ENCODE results near the gene ADAMTS2. TPM values are rescaled to one million over a fixed set of nuclear protein-coding genes. Genes with fewer than 3 reads are reported as not detected.

Gene ADAMTS2
- total and polyA plus RNA-seq, 2 experiments from 2014 or later, result 62.0 to 132 TPM

DNA sequence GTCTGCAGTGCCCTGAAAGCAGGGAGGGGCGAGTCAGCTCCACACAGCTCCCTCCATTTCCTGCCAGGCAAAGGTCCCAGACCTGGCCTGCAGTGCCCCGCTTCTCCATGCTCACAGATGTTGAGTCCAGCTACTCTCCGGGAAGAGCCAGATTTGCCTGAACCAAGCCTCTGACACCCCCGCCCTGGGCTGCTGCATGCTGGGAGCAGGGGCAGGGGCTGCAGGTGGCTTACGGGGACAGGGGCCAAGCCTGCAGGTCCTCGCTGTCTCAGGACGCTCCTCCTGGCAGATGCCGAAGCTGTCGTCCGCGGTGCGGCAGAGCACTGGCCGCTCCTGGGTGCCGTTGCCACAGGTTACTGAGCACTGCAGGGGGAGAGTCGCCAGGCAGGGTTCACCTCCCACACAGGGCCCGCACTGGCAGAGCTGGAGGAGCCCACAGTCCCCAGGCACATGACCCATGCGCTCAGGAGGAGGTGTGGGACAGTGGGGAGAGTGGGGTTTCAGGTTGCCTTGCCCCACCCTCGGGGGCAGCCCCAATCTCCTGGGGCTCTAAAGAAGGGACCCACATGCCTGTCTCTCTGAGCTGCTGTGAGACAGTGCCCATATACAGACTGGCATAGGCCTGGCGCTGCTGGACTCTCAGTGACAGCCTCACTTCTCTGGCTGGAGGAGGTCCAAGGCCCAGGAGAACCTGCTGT is 222.7 kb downstream of the ADAMTS2 start:
- Histone ChIP-seq H3K27me3 (replicated peaks; ENCODE audit: insufficient read depth) (no peaks in the 10 kb centered on the region), H3K27ac (no peak overlapping the region), H3K4me2 (ENCODE audit: unreplicated experiment) (no peak overlapping the region), H3K9me2 (ENCODE audit: insufficient read depth) (no peaks in the 10 kb centered on the region), H3F3A (ENCODE audit: insufficient read depth) (no peaks in the 10 kb centered on the region), H3K9me3 (ENCODE audit: low read depth) (no peaks in the 10 kb centered on the region), H3K9ac (no peak overlapping the region), H3K4me3 (no peak overlapping the region), H4K20me1 (ENCODE audit: insufficient read depth) (no peaks in the 10 kb centered on the region), H2AFZ (no peak overlapping the region), H3K36me3 (ENCODE audit: low read depth) (no peaks in the 10 kb centered on the region; the same call in 1 of the 2 replicates), H3K79me2 (ENCODE audit: insufficient read depth) (no peaks in the 10 kb centered on the region), H3K4me1 (ENCODE audit: insufficient read depth) (no peaks in the 10 kb centered on the region)
- in situ Hi-C loops (cut with MboI), result no loop called here
- TF ChIP-seq EZH2 (IDR thresholded peaks at IDR 0.05; ENCODE audit: insufficient read depth, poor library complexity, severe bottlenecking) (no peak), EZH2phosphoT487 (IDR thresholded peaks at IDR 0.05; ENCODE audit: insufficient read depth, low read depth) (no peak)
- DNase-seq, result no peak
- WGBS, 2 experiments (ENCODE audit: low coverage in 1 of 2, low lambda C conversion rate in 2 of 2, missing lambda C conversion rate in 2 of 2), result 96 to 97% methylated on average over 19 of the region's 19 CpGs

- no peaks in the 10 kb centered on the region for H3K27me3 ChIP-seq (replicated peaks; ENCODE audit: insufficient read depth)
- TF ChIP-seq EZH2phosphoT487 (IDR thresholded peaks at IDR 0.05; ENCODE audit: insufficient read depth, low read depth) (no peak), EZH2 (IDR thresholded peaks at IDR 0.05; ENCODE audit: insufficient read depth, poor library complexity, severe bottlenecking) (no peak)
- WGBS, 2 experiments (ENCODE audit: low coverage in 1 of 2, low lambda C conversion rate in 2 of 2, missing lambda C conversion rate in 2 of 2), result 96 to 97% methylated on average over 13 to 23 of the region's 25 CpGs
- no peaks in the 10 kb centered on the region for H3K4me1 ChIP-seq (ENCODE audit: insufficient read depth)
- in situ Hi-C loops (cut with MboI), result no loop called here
- DNase-seq, result no peak
- H3K27ac ChIP-seq, result no peak overlapping the region
- H3K9me3 ChIP-seq (ENCODE audit: low read depth), result no peaks in the 10 kb centered on the region
- H3K36me3 ChIP-seq (ENCODE audit: low read depth), result no peaks in the 10 kb centered on the region; the same call in 1 of the 2 replicates
- no peaks in the 10 kb centered on the region for H4K20me1 ChIP-seq (ENCODE audit: insufficient read depth)
- no peak overlapping the region for H2AFZ ChIP-seq
- H3K79me2 ChIP-seq (ENCODE audit: insufficient read depth), result no peaks in the 10 kb centered on the region
- no peak overlapping the region for H3K4me3 ChIP-seq
- H3K9me2 ChIP-seq (ENCODE audit: insufficient read depth), result no peaks in the 10 kb centered on the region
- H3K9ac ChIP-seq, result no peak overlapping the region
- no peak overlapping the region for H3K4me2 ChIP-seq (ENCODE audit: unreplicated experiment)
- no peaks in the 10 kb centered on the region for H3F3A ChIP-seq (ENCODE audit: insufficient read depth)
These were observed 223.6 kb downstream of the ADAMTS2 start for GRCh38 chr5:179121667-179122111.

- no peaks in the 10 kb centered on the region for H3F3A ChIP-seq (ENCODE audit: insufficient read depth)
- no peak overlapping the region for H3K4me2 ChIP-seq (ENCODE audit: unreplicated experiment)
- TF ChIP-seq EZH2 (IDR thresholded peaks at IDR 0.05; ENCODE audit: insufficient read depth, poor library complexity, severe bottlenecking) (no peak), EZH2phosphoT487 (IDR thresholded peaks at IDR 0.05; ENCODE audit: insufficient read depth, low read depth) (no peak)
- H4K20me1 ChIP-seq (ENCODE audit: insufficient read depth), result no peaks in the 10 kb centered on the region
- no peaks in the 10 kb centered on the region for H3K27me3 ChIP-seq (replicated peaks; ENCODE audit: insufficient read depth)
- H3K9me3 ChIP-seq (ENCODE audit: low read depth), result no peaks in the 10 kb centered on the region
- H3K4me3 ChIP-seq, result no peak overlapping the region
- no peak for DNase-seq
- 93 to 96% methylated on average over 48 to 75 of the region's 75 CpGs for WGBS, 2 experiments (ENCODE audit: low coverage in 1 of 2, low lambda C conversion rate in 2 of 2, missing lambda C conversion rate in 2 of 2)
- H3K9me2 ChIP-seq (ENCODE audit: insufficient read depth), result no peaks in the 10 kb centered on the region
- H2AFZ ChIP-seq, result no peak overlapping the region
- in situ Hi-C loops (cut with MboI), result no loop called here
- H3K27ac ChIP-seq, result no peak overlapping the region
- no peaks in the 10 kb centered on the region for H3K79me2 ChIP-seq (ENCODE audit: insufficient read depth)
- no peak overlapping the region for H3K9ac ChIP-seq
- H3K4me1 ChIP-seq (ENCODE audit: insufficient read depth), result no peaks in the 10 kb centered on the region
- H3K36me3 ChIP-seq (ENCODE audit: low read depth), result no peaks in the 10 kb centered on the region; the same call in 1 of the 2 replicates
These were observed 224.2 kb downstream of the ADAMTS2 start for GRCh38 chr5:179120951-179121666.

DNA sequence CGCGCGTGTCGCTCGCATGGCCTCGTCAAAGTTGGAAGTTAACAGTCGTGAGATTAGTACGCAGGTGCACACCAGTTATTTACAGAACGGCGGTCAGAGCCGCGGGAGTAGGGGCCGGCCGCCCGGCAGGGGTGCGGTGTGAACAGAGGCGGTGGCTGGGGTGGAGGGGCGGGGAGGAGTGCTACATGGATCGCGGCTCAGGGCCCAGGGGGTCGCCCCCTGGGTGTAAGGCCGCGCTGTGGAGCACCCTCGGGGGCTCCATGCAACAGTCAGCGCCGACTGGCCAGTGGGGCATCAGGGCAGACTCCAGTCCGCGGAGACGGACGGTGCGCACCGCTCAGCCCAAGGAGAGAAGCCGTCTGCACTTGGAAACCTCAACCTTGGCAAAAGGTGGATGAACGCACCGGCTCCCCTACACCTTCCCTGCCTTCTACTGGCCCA is 224.8 kb downstream of the ADAMTS2 start:
- Histone ChIP-seq H2AFZ (no peak overlapping the region), H3K4me1 (ENCODE audit: insufficient read depth) (no peaks in the 10 kb centered on the region), H3K9me3 (ENCODE audit: low read depth) (no peaks in the 10 kb centered on the region), H3K27me3 (replicated peaks; ENCODE audit: insufficient read depth) (no peaks in the 10 kb centered on the region), H3F3A (ENCODE audit: insufficient read depth) (no peaks in the 10 kb centered on the region), H3K36me3 (ENCODE audit: low read depth) (no peaks in the 10 kb centered on the region; the same call in 1 of the 2 replicates), H3K9ac (no peak overlapping the region), H3K4me2 (ENCODE audit: unreplicated experiment) (no peak overlapping the region), H3K9me2 (ENCODE audit: insufficient read depth) (no peaks in the 10 kb centered on the region), H3K27ac (no peak overlapping the region), H4K20me1 (ENCODE audit: insufficient read depth) (no peaks in the 10 kb centered on the region), H3K79me2 (ENCODE audit: insufficient read depth) (no peaks in the 10 kb centered on the region), H3K4me3 (no peak overlapping the region)
- in situ Hi-C loops (cut with MboI), result no loop called here
- WGBS, 2 experiments (ENCODE audit: low coverage in 1 of 2, low lambda C conversion rate in 2 of 2, missing lambda C conversion rate in 2 of 2), result 97 to 98% methylated on average over 23 to 35 of the region's 35 CpGs
- no peak for DNase-seq
- TF ChIP-seq EZH2 (IDR thresholded peaks at IDR 0.05; ENCODE audit: insufficient read depth, poor library complexity, severe bottlenecking) (no peak), EZH2phosphoT487 (IDR thresholded peaks at IDR 0.05; ENCODE audit: insufficient read depth, low read depth) (no peak)
